LoVo (cell line): ENCODE results near the gene LMTK2.

Experiments used
- DNase-seq: peaks from one replicate; pipeline ENCODE4 v3.0.0-alpha.2; 2016; ENCODE audit warnings: low spot score

Gene LMTK2

DNA sequence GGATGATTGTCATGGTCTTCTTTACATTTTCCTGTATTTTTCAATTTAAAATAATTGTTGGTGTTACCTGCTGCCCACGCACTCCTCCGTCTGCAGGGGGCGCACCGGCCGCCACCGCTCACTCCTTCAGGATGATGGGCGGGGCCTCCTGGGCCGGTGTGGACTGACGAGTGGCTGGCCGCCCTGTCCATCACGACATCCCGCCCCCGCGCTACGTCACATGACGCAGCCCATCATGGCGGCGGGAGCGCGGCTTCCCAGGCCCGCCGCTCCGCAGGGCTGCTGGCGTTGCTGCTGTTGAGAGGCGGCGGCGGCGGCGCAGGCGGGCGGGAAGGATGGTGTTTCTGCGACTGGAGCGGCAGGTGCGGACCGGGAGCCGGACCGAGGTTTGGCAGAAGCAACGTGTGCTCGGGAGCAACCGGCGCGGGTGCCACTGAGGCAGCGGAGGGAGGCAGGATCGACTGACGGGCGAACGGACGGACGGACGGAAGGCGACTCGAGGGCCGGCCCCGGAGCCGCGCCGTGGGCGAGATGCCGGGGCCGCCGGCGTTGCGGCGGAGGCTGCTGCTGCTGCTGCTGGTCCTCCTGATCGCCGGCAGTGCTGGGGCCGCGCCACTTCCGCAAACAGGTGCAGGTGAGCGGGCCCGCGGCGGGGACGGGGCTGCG, at the start of gene LMTK2:
LMTK2 (plus strand) TSS at position 216 of the 666 bp plus-strand sequence; CDS start at position 532, 316 bp downstream.
- DNase-seq: peak; percentile 98

DNA sequence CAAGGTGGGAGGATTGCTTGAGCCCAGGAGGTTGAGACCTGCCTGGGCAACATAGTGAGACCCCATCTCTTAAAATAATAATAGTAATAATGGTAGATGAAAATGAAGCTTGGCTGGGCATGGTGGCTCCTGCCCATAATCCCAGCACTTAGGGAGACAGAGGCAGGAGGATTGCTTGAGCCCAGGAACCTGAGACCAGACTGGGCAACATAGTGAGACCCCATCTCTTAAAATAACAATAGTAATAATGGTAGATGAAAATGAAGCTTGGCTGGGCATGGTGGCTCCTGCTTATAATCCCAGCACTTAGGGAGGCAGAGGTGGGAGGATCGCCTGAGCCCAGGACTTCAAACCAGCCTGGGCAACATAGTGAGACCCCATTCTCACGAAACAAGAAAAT, 49.5 kb upstream of the LMTK2 start:
- DNase-seq: no peak

DNA sequence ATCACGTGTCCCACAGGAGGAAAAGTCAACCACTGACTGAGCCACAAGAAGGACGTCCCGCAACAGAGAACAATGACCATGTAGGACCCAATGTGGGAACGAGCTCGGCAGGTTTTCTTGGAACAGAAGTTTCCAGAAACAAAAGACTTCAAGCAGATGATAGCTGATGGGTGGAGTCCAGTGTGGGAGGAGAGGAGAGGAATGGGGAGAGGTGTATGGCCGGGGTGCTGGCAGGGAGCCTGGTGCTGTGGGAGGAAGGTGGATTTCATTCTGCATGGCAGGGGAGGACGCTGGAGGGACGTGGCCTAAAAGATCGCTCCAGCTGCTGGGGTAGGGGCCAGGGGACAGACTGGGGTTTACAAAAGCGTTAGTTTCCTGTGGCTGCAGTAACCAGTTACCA, 48.5 kb upstream of the LMTK2 start:
- DNase-seq: no peak

DNA sequence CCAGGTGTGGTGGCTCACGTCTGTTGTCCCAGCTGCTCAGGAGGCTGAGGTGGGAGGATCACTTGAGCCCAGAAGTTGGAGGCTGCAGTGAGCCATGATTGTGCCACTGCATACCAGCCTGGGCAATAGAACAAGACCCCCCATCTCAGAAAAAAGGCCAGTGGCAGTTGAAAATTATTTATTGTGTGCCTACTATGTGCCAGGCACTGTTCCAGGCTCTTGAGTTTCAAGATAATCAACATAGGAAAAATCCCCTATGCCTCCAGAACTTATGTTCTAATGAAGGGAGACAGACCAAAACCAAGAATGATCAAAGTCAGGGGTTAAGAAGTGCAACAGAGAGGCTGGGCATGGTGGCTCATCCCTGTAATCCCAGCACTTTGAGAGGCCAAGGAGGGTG, 42.4 kb upstream of the LMTK2 start:
- DNase-seq: no peak

DNA sequence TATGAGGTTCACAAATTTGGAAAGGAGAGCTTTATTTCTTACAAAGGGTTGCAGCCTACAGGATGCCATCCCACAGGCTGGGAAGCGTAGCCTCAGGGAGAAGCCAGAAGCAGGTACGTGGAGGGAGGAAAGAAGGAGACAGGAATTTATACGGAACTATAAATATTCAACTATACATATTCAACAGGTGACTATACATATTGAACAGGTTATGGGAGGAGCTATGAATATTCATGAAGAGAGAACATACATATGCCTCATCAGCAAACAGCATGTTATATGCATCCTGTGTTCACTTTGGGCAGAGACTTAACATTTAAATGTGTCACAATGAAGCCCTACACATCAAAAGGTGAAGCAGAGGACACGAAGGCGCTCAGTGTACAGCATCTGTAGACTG, 40.5 kb upstream of the LMTK2 start:
- no peak for DNase-seq

DNA sequence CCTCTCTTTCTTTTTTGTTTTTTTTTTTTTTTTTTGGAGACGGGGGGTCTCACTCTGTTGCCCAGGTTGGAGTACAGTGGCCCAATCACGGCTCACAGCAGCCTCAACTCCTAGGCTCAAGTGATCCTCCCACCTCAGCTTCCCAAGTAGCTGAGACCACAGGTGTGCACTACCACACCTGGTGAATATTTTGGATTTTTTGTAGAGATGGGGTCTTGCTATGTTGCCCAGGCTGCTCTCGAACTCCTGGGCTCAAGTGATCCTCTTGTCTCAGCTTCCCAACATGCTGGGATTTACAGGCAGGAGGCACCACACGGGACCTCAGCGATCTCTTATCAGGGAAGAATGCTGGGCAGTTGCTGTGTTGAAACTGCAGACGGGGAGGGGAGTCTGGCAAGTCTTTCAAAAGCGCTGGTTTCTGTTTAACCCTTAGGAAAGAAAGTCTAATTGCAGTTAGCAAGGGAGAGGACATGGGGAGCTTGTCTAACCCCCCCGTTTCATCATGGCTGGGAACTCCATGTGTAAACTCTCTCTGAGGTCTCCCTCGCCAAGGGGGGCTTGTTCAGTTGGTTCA, 39.6 kb upstream of the LMTK2 start:
- DNase-seq: no peak

DNA sequence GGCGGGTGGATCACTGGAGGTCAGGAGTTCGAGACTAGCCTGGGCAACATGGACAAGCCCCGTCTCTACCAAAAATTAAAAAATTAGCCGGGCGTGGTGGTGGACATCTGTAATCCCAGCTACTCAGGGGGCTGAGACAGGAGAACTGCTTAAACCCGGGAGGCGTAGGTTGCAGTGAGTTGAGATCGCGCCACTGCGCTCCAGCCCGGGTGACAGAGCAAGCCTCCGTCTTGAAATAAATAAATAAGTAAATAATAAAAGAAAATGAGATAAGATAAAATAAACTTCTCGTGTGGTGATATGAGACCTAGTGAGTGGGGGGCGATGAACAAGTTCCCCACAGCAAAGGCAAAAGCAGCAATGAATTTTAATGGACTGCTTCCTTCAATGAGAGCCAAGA, 33.6 kb upstream of the LMTK2 start:
- DNase-seq: no peak

DNA sequence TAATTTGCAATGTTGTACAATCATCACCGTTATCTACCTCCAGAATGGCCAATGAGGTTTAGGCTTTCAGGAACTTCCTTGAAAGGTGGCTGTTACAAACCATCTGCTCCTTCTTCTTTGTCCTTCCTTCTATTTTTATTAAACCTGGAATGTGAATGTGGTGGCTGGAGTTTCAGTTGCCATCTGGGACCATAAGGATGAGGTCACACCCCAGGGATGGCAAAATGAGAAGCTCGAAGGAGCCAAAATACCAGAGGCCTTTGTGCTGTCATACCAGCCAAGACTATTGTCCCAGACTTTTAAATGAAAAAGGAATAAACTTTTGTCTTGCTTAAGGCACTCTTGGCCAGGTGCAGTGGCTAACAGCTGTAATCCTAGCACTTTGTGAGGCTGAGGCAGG, 30.9 kb upstream of the LMTK2 start:
- no peak for DNase-seq

DNA sequence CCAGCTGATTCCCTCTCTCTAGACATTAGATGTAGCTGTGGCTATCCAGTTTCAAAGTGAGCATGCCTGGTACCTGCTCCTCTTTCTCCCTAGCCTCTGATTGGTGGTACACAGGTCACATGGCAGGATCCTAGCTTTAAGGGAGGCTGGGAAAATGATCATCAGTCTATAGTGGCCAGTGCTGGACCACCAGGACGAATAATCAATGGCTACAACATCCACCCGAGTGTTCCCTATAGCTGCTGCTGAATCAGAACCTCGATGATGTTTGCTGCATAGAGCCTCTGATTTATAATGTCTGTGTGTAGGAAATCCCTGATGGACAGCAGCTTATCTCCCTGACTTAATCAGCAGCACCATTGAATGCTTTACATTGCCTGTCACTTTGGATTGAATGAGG, 28.9 kb upstream of the LMTK2 start:
- no peak for DNase-seq

DNA sequence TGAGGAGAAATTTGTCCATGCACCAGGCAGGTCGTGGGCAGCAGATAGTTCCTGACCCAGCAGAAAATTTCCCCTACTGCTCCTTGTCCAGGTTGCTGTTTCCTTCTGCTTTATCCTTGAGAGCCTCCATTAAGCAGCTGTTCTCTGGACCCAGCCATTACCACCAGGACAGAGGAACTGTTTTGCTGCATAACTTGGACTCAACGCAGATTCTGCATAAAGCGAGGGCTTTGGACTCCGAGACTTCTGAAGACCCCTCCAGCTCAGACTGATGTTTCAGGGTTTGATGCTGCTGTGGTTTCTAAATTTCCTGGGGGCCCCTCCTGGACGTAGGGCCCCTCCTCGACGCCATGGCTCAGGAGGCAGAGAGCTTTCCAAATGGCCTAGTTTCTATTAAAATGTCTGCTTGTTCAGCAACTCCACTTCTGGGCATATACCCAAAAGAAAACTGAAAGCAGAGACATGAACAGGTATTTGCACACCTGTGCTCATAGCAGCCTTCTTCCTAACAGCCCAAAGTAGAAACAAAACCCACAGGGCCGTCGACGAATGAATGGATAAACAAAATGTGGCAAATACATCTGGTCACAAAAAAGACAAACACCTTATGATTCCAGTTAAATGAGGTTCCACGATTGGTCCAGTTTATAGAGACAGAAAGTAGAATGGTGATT, 28.3 kb upstream of the LMTK2 start:
- DNase-seq: no peak

DNA sequence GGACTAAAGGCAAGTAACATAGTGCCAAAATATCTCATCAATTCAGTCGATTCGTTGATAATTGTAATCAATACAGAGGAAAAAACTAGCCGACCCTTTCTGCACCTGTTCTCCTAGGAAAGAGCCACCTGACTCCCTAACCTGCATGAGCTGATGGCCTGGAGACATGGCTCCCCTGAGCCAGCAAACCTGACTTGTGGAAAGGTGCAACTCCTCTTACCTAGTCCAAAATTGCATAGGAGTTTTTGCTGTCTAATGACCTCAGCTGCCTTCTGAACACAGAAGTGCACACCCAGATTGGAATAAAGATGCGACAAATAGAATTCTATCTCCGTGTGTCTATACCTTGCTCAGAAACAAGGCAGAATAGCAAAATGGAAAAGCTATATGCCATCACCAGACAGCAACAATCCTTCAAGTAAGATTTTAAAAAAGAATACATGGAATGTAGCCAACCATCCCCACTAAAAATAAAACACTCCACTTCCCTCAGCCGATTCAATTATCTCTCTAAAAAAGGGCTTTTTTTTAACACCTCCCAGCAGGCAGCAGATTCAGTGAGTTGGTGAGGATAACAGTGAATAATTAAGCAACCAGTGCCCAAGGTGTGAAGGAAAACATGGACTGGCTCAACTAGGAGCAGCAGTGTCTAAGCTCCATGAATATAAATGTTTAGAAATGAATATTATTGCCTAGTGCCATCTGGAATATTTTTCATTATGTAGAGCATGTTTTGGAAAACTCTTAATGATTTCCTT, 26.6 kb upstream of the LMTK2 start:
- no peak for DNase-seq

DNA sequence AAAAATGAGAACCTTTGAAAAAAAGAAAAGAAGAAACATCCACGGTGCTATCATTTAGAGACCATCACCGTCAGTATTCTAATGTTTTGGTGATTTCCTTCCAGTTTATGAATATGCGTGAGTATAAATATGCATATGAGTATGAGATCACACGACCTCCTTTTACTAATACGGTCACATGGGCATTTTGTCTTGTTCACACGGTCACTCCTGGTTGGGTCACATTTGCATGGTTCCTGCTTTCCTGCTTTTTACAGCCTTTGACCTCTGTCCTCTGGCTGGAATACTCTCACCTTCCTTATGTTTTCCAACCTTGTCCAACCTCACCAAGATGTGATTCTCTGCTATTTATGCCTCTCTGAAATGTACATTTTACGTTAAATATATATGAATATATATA, 25.3 kb upstream of the LMTK2 start:
- DNase-seq: no peak

DNA sequence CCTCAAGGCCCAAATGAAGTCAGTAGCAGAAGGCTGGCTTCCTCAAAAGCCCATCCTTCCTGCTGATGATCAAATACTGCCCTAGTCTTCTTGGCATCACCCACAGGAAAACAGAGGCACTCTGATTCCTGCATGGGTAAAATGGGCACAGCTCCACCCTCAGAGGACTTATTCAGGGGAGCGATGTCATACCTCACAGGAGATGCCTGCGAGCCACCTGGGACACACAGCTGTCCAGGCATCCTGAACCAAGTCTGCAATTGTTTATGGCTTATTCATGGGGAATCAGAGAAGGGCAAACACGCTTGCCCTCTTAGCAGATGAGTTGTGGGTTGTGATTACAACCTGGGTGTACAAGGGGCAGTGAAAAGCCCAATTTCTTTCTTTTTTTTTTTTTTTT, 22.0 kb upstream of the LMTK2 start:
- DNase-seq: no peak

DNA sequence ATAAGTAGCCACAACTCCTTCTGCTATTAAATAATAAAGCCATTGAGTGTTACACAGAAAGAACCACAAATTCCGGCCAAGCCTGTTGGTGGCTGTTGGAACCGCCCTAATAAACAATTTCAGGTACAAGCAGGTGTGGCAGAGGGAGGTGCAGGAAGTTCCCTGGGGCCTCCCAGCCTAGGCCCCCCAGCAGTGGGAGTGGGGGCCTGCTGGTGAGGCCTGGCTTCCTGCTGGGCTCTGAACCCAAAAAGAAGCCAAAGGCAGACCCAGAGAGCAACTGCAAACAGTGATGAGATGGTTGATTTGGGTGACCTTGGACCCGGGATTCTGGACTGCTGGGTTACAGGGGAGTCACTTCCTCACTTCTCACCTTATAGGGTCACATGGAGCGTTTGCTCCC, 21.0 kb upstream of the LMTK2 start:
- DNase-seq: peak; percentile 58

DNA sequence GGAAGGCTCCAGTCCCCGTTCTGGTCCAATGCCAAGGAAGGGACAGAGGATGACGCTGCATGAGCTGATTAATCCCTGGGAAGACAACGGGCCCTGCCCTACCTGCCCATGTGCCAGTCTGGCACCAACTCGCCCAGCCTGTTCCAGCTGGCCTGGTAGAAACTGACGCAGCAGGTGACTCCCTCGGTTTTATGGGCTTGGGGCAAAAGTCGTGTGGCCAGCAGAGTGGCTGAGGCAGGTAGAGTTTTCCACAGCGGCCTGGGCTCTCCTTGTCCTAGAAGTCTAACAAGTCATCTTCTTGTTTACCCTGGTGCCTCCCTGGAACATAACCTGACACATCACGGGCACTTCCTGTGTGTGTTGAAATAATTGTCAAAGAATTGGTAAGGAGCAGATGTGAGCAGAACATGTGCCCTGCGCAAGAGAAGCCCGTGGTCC, 20.4 kb upstream of the LMTK2 start:
- DNase-seq: peak; percentile 93

DNA sequence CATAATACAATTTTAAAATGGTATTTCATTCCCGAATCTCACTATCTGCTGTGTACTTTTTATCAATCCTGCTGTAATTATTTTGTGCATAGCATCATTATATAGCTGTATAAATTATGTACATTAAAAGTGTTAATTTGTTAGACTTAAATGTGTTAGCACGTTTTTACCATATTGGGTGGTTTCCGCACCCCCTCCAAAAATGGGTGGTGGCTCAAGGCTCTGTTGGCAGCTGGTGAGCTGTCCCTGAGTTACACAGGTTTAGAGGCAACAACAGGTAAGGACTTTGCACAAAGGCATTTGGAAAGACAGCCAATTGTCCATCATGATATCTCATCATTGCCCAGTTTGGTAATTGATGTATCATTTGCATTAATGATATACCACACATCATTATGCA, 18.6 kb upstream of the LMTK2 start:
- DNase-seq: no peak

DNA sequence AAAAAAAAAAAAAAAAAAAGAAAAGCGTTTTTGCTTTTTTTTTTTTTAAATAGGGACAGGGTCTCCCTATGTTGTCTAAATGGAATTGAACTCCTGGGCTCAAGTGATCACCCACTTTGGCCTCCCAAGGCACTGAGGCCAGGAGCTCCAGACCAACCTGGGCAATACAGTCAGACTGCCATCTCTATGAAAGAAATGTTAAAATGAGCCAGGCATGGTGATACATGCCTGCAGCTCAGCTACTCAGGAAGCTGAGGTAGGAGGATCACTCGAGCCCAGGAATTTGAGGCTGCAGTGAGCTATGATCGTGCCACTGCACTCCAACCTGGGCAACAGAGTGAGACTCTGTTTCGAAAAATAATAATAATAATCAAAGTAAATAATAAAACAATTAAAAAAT, 16.5 kb upstream of the LMTK2 start:
- no peak for DNase-seq

DNA sequence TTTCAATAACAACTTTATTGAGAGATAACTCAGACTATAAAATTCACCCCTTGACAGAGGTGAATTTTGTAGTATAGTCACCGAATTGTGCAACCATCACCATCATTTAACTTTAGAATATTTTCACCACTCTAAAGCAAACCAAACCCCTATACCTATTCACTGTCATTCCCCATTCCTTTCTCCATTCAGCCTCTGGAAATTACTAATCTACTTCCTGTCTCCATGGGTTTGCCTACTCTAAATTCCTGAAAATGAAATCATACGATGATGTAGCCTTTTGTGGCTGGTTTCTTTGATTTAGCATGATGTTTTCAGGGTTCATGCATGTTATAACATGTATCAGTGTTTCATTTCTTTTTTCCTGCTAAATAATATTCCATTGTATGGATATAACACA, 15.6 kb upstream of the LMTK2 start:
- no peak for DNase-seq

DNA sequence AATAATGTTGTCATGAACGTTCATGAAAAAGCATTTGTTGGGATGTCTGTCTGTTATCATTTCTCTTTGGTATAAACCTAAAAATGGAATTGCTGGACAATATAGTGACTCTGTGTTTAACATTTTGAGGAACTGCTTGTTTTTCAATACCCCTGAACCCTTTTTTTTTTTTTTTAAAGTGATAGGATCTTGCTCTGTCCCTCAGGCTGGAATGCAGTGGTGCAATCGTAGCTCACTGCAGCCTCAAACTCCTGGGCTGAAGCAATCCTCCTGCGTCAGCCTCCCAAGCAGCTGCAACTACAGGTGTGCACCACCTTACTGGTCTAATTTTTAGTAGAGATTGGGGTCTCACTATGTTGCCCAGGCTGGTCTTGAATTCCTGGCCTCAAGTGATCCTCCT, 15.1 kb upstream of the LMTK2 start:
- no peak for DNase-seq

DNA sequence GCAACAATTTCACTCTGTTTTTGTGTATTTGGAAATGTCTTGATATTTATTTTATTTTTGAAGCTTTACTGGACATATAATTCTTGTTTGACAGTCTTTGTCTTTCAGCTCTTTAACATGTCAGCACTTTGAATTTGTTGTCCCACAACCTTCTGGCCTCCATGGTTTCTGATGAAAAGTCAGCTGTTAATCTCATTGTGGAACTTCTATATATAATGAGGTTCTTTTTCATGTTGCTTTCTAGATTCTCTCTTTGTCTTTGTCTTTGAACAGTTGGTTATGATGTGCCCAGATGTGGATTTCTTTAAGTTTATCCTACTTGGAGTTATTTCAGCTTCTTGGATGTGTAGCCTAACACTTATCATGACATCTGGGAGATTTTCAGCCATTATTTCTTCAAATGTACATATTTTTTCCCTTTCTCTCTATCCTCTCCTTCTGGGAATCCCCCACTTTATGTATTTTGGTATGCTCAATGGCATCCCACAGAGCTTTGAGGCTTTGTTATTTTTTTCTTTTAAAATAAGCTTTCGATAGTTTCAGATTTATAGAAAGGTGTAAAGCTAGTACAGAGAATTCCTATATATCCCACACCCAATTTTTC, 9.5 kb upstream of the LMTK2 start:
- no peak for DNase-seq

DNA sequence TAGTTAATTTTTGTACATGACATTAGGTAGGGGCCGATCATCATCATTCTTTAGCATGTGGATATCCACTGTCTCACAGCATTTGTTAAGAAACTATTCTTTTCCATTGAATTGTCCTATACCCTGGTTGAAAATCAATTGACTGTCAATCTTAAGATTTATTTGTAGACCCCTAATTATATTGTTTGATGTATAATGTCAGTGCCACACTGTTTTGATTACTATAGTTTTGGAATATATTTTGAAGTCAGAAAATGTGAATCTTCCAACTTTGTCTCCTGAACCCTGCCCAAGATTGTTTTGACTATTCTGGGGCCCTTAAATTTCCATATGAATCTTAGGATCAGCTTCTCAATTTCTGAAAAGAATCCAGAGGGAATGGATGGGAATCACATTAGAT, 6.6 kb upstream of the LMTK2 start:
- DNase-seq: no peak

DNA sequence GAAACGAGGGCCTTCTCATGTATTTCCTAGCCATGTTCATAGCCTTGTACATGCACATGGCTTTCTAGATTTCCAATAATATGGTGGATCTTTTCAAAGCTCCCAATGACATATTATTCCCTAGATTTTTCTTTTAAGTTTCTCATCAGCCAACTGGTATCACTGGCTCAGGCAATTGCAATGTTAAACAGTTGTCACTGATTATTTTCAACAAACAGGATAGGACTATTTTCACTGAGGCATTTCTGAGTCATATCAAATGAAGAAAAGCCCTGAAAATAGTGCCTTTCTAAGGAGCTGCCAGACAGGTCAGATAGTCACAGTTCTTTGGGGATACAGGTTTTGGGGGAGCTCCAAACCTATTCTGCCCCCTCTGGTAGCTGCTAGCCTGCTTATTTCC, 4.5 kb upstream of the LMTK2 start:
- DNase-seq: no peak
